ENCODE results near the gene AGPAT4. TPM values are rescaled to one million over a fixed set of nuclear protein-coding genes. Genes with fewer than 3 reads are reported as not detected.

AGPAT4 gene
- polyA plus RNA-seq, 1 of the 3 experiments (the other 2 are of a cell fraction), result 3.9 TPM

GRCh38 chr6:161109366-161109765, 164.5 kb downstream of the AGPAT4 start:
- ChIA-PET CTCF (interaction anchor here (0.9 to 2.2 kb wide), 2 partner anchors 179 to 262 kb away, joined by 3 to 9 read pairs; no protein-coding TSS in a partner anchor), POLR2A (no interaction called here)
- H3K9me3 ChIP-seq, result no peaks in the 10 kb centered on the region
- H3K9me2 ChIP-seq, result no peaks in the 10 kb centered on the region
- H3F3A ChIP-seq (replicated peaks; ENCODE audit: insufficient read depth), result no peaks in the 10 kb centered on the region
- WGBS (ENCODE audit: low lambda C conversion rate), result 100% methylated on average over 4 of the region's 4 CpGs
- no peaks in the 10 kb centered on the region for H4K20me1 ChIP-seq (ENCODE audit: insufficient read depth)
- H3K36me3 ChIP-seq (replicated peaks in 1 of 2; ENCODE audit: control insufficient read depth in 1 of 2, insufficient read depth in 2 of 2, low read length in 1 of 2), result peaks cover 56 to 73% of the 10 kb centered on the region in 2 experiments
- TF ChIP-seq JUND (IDR thresholded peaks at IDR 0.05), result no peak
- H3K4me1 ChIP-seq (ENCODE audit: control insufficient read depth in 1 of 2, insufficient read depth in 2 of 2, low read depth in 1 of 2, low read length in 1 of 2), result peaks cover 0 to 7% of the 10 kb centered on the region in 2 experiments; a peak in 1 of 4 replicates
- H3K4me2 ChIP-seq, result no peak overlapping the region
- no peak overlapping the region for H2AFZ ChIP-seq (ENCODE audit: low read depth)
- H3K79me2 ChIP-seq (ENCODE audit: insufficient read depth), result no peaks in the 10 kb centered on the region
- no peaks in the 10 kb centered on the region for H3K27me3 ChIP-seq (ENCODE audit: insufficient read depth)
- no peak overlapping the region for H3K4me3 ChIP-seq (ENCODE audit: low read depth in 2 of 2, low read length in 1 of 2)
- no peak overlapping the region for H3K9ac ChIP-seq
- H3K27ac ChIP-seq (ENCODE audit: low read depth in 2 of 2, low read length in 1 of 2), result no peak overlapping the region
- no peak for DNase-seq

- TF ChIP-seq SMC3 (IDR thresholded peaks at IDR 0.05; ENCODE audit: low read depth, low read length) (no peak), ELF1 (IDR thresholded peaks at IDR 0.05) (no peak), CHD2 (IDR thresholded peaks at IDR 0.05; ENCODE audit: low read length, partially characterized antibody) (no peak), EP300 (IDR thresholded peaks at IDR 0.05; ENCODE audit: borderline replicate concordance in 1 of 2, low read depth in 1 of 2, low read length in 1 of 2) (no peak), NRF1 (IDR thresholded peaks at IDR 0.05; ENCODE audit: low read depth, low read length) (no peak)
These were observed 164.9 kb downstream of the AGPAT4 start for GRCh38 chr6:161108916-161109315.

GRCh38 chr6:161107779-161108730, 165.8 kb downstream of the AGPAT4 start:
- H3K9me2 ChIP-seq, result no peaks in the 10 kb centered on the region
- H3K4me2 ChIP-seq, result no peak overlapping the region
- no peak overlapping the region for H3K27ac ChIP-seq (ENCODE audit: low read depth in 2 of 2, low read length in 1 of 2)
- no peaks in the 10 kb centered on the region for H3K79me2 ChIP-seq (ENCODE audit: insufficient read depth)
- no peak overlapping the region for H3K4me3 ChIP-seq (ENCODE audit: low read depth in 2 of 2, low read length in 1 of 2)
- ChIA-PET POLR2A (no interaction called here), CTCF (interaction anchor here (1.1 to 2.2 kb wide), 2 partner anchors 177 to 263 kb away, joined by 3 to 9 read pairs; no protein-coding TSS in a partner anchor)
- no peak overlapping the region for H3K9ac ChIP-seq
- no peaks in the 10 kb centered on the region for H3F3A ChIP-seq (replicated peaks; ENCODE audit: insufficient read depth)
- 97% methylated on average over 23 of the region's 23 CpGs for WGBS (ENCODE audit: low lambda C conversion rate)
- peaks cover 0 to 7% of the 10 kb centered on the region in 2 experiments; a peak in 1 of 4 replicates for H3K4me1 ChIP-seq (ENCODE audit: control insufficient read depth in 1 of 2, insufficient read depth in 2 of 2, low read depth in 1 of 2, low read length in 1 of 2)
- H4K20me1 ChIP-seq (ENCODE audit: insufficient read depth), result no peaks in the 10 kb centered on the region
- H3K9me3 ChIP-seq, result no peaks in the 10 kb centered on the region
- no peak overlapping the region for H2AFZ ChIP-seq (ENCODE audit: low read depth)
- no peak for DNase-seq
- no peaks in the 10 kb centered on the region for H3K27me3 ChIP-seq (ENCODE audit: insufficient read depth)
- H3K36me3 ChIP-seq (replicated peaks in 1 of 2; ENCODE audit: control insufficient read depth in 1 of 2, insufficient read depth in 2 of 2, low read length in 1 of 2), result peaks cover 58 to 66% of the 10 kb centered on the region in 2 experiments
- no peak for TF ChIP-seq FOXM1 (IDR thresholded peaks at IDR 0.05; ENCODE audit: low read depth)
- TF ChIP-seq NFIC (IDR thresholded peaks at IDR 0.05; ENCODE audit: borderline replicate concordance), result no peak
- no peak for TF ChIP-seq IRF3 (IDR thresholded peaks at IDR 0.05; ENCODE audit: low read depth, low read length)
- no peak for TF ChIP-seq RFX5 (IDR thresholded peaks at IDR 0.05; ENCODE audit: low read length)
- TF ChIP-seq RCOR1 (IDR thresholded peaks at IDR 0.05; ENCODE audit: low read length), result no peak
- no peak for TF ChIP-seq SIN3A (IDR thresholded peaks at IDR 0.05; ENCODE audit: borderline replicate concordance, low read depth, low read length)
- TF ChIP-seq USF2 (IDR thresholded peaks at IDR 0.05; ENCODE audit: borderline replicate concordance, low read depth, low read length), result no peak
- no peak for TF ChIP-seq CHD2 (IDR thresholded peaks at IDR 0.05; ENCODE audit: low read length, partially characterized antibody)
- no peak for TF ChIP-seq FOXJ3 (CRISPR knock-in tag; IDR thresholded peaks at IDR 0.05)
- no peak for TF ChIP-seq MEF2A (IDR thresholded peaks at IDR 0.05; ENCODE audit: borderline replicate concordance, low read depth)
- TF ChIP-seq TEAD4 (IDR thresholded peaks at IDR 0.05; ENCODE audit: borderline replicate concordance, insufficient read depth), result no peak
- no peak for TF ChIP-seq USF1 (IDR thresholded peaks at IDR 0.05; ENCODE audit: borderline replicate concordance, low read depth)
- TF ChIP-seq TAF1 (IDR thresholded peaks at IDR 0.05; ENCODE audit: borderline replicate concordance, low read depth, low read length), result no peak

More at GRCh38 chr6:161108916-161109315, 164.9 kb downstream of the AGPAT4 start:
- Histone ChIP-seq H3K9ac (no peak overlapping the region), H3F3A (replicated peaks; ENCODE audit: insufficient read depth) (no peaks in the 10 kb centered on the region), H3K4me2 (no peak overlapping the region), H3K36me3 (replicated peaks in 1 of 2; ENCODE audit: control insufficient read depth in 1 of 2, insufficient read depth in 2 of 2, low read length in 1 of 2) (peaks cover 55 to 69% of the 10 kb centered on the region in 2 experiments), H2AFZ (ENCODE audit: low read depth) (no peak overlapping the region), H3K27ac (ENCODE audit: low read depth in 2 of 2, low read length in 1 of 2) (no peak overlapping the region), H3K9me2 (no peaks in the 10 kb centered on the region), H3K9me3 (no peaks in the 10 kb centered on the region), H3K27me3 (ENCODE audit: insufficient read depth) (no peaks in the 10 kb centered on the region), H3K4me3 (ENCODE audit: low read depth in 2 of 2, low read length in 1 of 2) (no peak overlapping the region), H3K79me2 (ENCODE audit: insufficient read depth) (no peaks in the 10 kb centered on the region), H4K20me1 (ENCODE audit: insufficient read depth) (no peaks in the 10 kb centered on the region), H3K4me1 (ENCODE audit: control insufficient read depth in 1 of 2, insufficient read depth in 2 of 2, low read depth in 1 of 2, low read length in 1 of 2) (peaks cover 0 to 7% of the 10 kb centered on the region in 2 experiments; a peak in 1 of 4 replicates)
- ChIA-PET POLR2A (no interaction called here), CTCF (interaction anchor here (2.2 kb wide), 1 partner anchor 178 kb away, joined by 9 read pairs; no protein-coding TSS in a partner anchor)
- WGBS (ENCODE audit: low lambda C conversion rate), result 93% methylated on average over 5 of the region's 5 CpGs
- DNase-seq, result no peak
